ENCODE measurements around the gene PRPH. TPM values are rescaled to one million over a fixed set of nuclear protein-coding genes. Genes with fewer than 3 reads are reported as not detected.
A peak's percentile ranks its signal among the peaks of the same experiment; 100 is the strongest.

Gene PRPH
- total and polyA plus RNA-seq, 2 of the 13 experiments (the other 11 are each of a cell fraction or from before 2014, with no cell fraction given): 0.12 TPM; not detected in 1

DNA sequence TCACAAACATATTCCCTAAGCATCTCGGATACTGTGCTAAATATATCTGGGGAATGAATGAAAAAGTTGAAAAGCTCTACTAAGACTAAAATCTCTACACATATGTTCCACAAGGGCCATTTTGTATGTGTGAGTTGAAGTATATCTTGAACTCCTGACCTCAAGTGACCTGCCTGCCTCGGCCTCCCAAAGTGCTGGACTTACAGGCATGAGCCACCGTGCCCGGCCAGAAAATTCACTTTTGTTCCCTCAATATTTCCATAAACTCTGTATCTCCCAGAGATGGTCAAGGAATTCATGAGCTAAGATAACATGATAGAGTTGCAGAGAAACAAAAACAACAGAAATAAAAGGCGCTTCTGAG lies 31.6 kb upstream of the PRPH start:
- TF ChIP-seq, protein P1, sequence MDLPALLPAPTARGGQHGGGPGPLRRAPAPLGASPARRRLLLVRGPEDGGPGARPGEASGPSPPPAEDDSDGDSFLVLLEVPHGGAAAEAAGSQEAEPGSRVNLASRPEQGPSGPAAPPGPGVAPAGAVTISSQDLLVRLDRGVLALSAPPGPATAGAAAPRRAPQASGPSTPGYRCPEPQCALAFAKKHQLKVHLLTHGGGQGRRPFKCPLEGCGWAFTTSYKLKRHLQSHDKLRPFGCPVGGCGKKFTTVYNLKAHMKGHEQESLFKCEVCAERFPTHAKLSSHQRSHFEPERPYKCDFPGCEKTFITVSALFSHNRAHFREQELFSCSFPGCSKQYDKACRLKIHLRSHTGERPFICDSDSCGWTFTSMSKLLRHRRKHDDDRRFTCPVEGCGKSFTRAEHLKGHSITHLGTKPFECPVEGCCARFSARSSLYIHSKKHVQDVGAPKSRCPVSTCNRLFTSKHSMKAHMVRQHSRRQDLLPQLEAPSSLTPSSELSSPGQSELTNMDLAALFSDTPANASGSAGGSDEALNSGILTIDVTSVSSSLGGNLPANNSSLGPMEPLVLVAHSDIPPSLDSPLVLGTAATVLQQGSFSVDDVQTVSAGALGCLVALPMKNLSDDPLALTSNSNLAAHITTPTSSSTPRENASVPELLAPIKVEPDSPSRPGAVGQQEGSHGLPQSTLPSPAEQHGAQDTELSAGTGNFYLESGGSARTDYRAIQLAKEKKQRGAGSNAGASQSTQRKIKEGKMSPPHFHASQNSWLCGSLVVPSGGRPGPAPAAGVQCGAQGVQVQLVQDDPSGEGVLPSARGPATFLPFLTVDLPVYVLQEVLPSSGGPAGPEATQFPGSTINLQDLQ (CRISPR knock-in tag; IDR thresholded peaks at IDR 0.05): no peak
- TF ChIP-seq ZNF232 (CRISPR knock-in tag; IDR thresholded peaks at IDR 0.05; ENCODE audit: borderline replicate concordance) (no peak), ZNF672 (CRISPR knock-in tag; IDR thresholded peaks at IDR 0.05) (no peak), HHEX (CRISPR knock-in tag; IDR thresholded peaks at IDR 0.05) (no peak), CENPX (CRISPR knock-in tag; IDR thresholded peaks at IDR 0.05) (no peak)
- TF ChIP-seq, protein P2, sequence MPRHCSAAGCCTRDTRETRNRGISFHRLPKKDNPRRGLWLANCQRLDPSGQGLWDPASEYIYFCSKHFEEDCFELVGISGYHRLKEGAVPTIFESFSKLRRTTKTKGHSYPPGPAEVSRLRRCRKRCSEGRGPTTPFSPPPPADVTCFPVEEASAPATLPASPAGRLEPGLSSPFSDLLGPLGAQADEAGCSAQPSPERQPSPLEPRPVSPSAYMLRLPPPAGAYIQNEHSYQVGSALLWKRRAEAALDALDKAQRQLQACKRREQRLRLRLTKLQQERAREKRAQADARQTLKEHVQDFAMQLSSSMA (CRISPR knock-in tag; IDR thresholded peaks at IDR 0.05): no peak
- 0 out of 2 replicates have a peak overlapping the region, but pooled peaks have one; percentile 13 for H3K9ac ChIP-seq (ENCODE audit: insufficient read depth, low read depth, low read length)
- H3K79me2 ChIP-seq (ENCODE audit: insufficient read depth, low read length): peaks cover 40% of the 10 kb centered on the region
- no peaks in the 10 kb centered on the region; a peak in 2 of 5 replicates for H3K36me3 ChIP-seq (replicated peaks in 1 of 2; ENCODE audit: control insufficient read depth in 1 of 2, insufficient read depth in 2 of 2, low read length in 2 of 2)
- WGBS (ENCODE audit: low lambda C conversion rate): 91% methylated on average over 5 of the region's 5 CpGs
- in situ Hi-C loops (cut with HindIII; ENCODE audit: extremely low pct_ligation_motif_present, low pct_unique_long_range_greater_than_20kb) (no loop called here), intact Hi-C loops (cut with micrococcal nuclease; ENCODE audit: unreplicated experiment) (no loop called here)
- H3K9me3 ChIP-seq (ENCODE audit: low read length): no peaks in the 10 kb centered on the region
- POLR2A ChIA-PET: interaction anchor here (1.3 to 2.9 kb wide), 3 partner anchors 59 to 205 kb away, joined by 6 to 9 read pairs (median 7); partner anchors contain the start of genes TROAP and TUBA1B
- no peak for ATAC-seq
- H3K4me3 ChIP-seq (replicated peaks in 1 of 3; ENCODE audit: insufficient read depth in 1 of 3, low read depth in 2 of 3, low read length in 3 of 3): no peak overlapping the region
- no peak overlapping the region for H2AFZ ChIP-seq (ENCODE audit: low read length)
- DNase-seq (ENCODE audit: low spot score): no peak
- H3K27me3 ChIP-seq (ENCODE audit: control insufficient read depth in 1 of 2, insufficient read depth in 2 of 2, low read length in 2 of 2): no peaks in the 10 kb centered on the region; a peak in 1 of 5 replicates
- H3K27ac ChIP-seq (ENCODE audit: extremely low read length, insufficient read depth, low read length): no peak overlapping the region
- peaks cover 23% of the 10 kb centered on the region for H4K20me1 ChIP-seq (ENCODE audit: insufficient read depth, low read length)
- BruUV-seq (replicated peaks): no TSS peak
- H3K4me2 ChIP-seq (ENCODE audit: low read depth, low read length): peak overlapping the region; percentile 71
- CTCF ChIA-PET (ENCODE audit: low intra/inter-chr PET ratio, low total read pairs): no interaction called here
- H3K4me1 ChIP-seq (ENCODE audit: insufficient read depth, low read length): peaks cover 34% of the 10 kb centered on the region
- FAIRE-seq: no peak

All from HepG2 (cell line).